ENCODE data around the gene ZNF22. TPM values are rescaled to one million over a fixed set of nuclear protein-coding genes. Genes with fewer than 3 reads are reported as not detected.

Gene ZNF22
- total RNA-seq, 1 experiment from 2014 or later = 13.5 TPM

DNA sequence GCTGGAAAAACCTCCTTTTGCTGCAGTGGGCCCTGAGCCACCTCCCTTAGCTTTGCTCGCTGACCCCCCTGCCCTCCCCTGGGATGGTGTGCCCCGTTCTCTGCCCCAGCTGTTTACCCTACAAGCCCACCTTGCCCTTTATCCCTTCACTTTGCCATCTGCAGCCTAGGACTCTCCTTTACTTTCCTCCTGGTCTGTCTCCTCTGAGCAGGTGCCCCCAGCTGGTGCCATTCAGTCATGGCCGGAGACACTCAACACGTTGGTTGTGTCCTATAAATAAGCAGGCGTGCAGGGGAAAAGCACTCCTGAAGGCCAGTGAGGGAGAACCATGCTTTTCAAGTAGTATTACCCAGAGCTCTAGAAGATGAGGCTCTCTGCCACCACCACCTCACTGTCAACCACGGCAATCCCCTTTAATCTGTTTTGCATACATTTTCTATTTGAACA lies 35.0 kb upstream of the ZNF22 start:
- no peaks in the 10 kb centered on the region for H3K36me3 ChIP-seq (ENCODE audit: control insufficient read depth in 1 of 2, insufficient read depth in 2 of 2, low read length in 2 of 2)
- H3K79me2 ChIP-seq (ENCODE audit: insufficient read depth, low read length) = no peaks in the 10 kb centered on the region
- CTCF ChIA-PET = interaction anchor here (1.5 kb wide), 1 partner anchor 33 kb away, joined by 4 read pairs; no protein-coding TSS in a partner anchor
- TF ChIP-seq ZNF274 (IDR thresholded peaks at IDR 0.05; ENCODE audit: low read depth, low read length) (no peak), ATF3 (IDR thresholded peaks at IDR 0.05) (no peak), CTCF (IDR thresholded peaks at IDR 0.05 in 2 of 3, conservative IDR thresholded peaks at IDR 0.05 in 1 of 3; ENCODE audit: borderline replicate concordance in 1 of 3, insufficient read depth in 1 of 3, low read depth in 2 of 3, low read length in 2 of 3) (no peak), FOSL1 (IDR thresholded peaks at IDR 0.05; ENCODE audit: low read depth) (no peak), SIN3A (IDR thresholded peaks at IDR 0.05; ENCODE audit: low read depth) (no peak), YY1 (IDR thresholded peaks at IDR 0.05; ENCODE audit: extremely low read depth, insufficient replicate concordance, low read depth, low read length) (no peak), SP1 (IDR thresholded peaks at IDR 0.05; ENCODE audit: low read depth) (no peak), REST (IDR thresholded peaks at IDR 0.05; ENCODE audit: low read depth) (no peak)
- TF ChIP-seq, protein P1, sequence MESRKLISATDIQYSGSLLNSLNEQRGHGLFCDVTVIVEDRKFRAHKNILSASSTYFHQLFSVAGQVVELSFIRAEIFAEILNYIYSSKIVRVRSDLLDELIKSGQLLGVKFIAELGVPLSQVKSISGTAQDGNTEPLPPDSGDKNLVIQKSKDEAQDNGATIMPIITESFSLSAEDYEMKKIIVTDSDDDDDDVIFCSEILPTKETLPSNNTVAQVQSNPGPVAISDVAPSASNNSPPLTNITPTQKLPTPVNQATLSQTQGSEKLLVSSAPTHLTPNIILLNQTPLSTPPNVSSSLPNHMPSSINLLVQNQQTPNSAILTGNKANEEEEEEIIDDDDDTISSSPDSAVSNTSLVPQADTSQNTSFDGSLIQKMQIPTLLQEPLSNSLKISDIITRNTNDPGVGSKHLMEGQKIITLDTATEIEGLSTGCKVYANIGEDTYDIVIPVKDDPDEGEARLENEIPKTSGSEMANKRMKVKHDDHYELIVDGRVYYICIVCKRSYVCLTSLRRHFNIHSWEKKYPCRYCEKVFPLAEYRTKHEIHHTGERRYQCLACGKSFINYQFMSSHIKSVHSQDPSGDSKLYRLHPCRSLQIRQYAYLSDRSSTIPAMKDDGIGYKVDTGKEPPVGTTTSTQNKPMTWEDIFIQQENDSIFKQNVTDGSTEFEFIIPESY (IDR thresholded peaks at IDR 0.05; ENCODE audit: extremely low read depth, insufficient replicate concordance, low read length) = no peak
- no peak overlapping the region for H3K27ac ChIP-seq (ENCODE audit: low read depth, low read length)
- no peak for DNase-seq (ENCODE audit: low read depth, low spot score)
- no peak for ATAC-seq
- H3K4me3 ChIP-seq (replicated peaks in 1 of 2; ENCODE audit: low read depth in 1 of 2, low read length in 2 of 2) = no peak overlapping the region
- H3K9me2 ChIP-seq (ENCODE audit: insufficient read depth) = no peaks in the 10 kb centered on the region
- no peaks in the 10 kb centered on the region for H3K27me3 ChIP-seq (ENCODE audit: insufficient read depth, low read length)
- no TSS peak for BruUV-seq (replicated peaks)
- POLR2A ChIA-PET = interaction anchor here (3.2 kb wide), 1 partner anchor 13 kb away, joined by 11 read pairs; the partner anchor contains the start of gene DEPP1
- no peak overlapping the region for H3K4me2 ChIP-seq (ENCODE audit: low read length)
- intact Hi-C loops (cut with micrococcal nuclease) = no loop called here
- RAD21 ChIA-PET (ENCODE audit: low non-redundant PET in 1 of 2, low total read pairs in 2 of 2, uncharacterized antibody in 2 of 2, unreplicated experiment in 2 of 2) = no interaction called here
- no peaks in the 10 kb centered on the region for H3K9me3 ChIP-seq (ENCODE audit: control insufficient read depth in 1 of 2, insufficient read depth in 1 of 2, low read depth in 1 of 2, low read length in 2 of 2)
- no peak overlapping the region for H2AFZ ChIP-seq (ENCODE audit: low read depth, low read length, poor library complexity, severe bottlenecking)
- H3K4me1 ChIP-seq (ENCODE audit: control insufficient read depth in 1 of 2, insufficient read depth in 2 of 2, low read length in 2 of 2) = peaks cover 0 to 9% of the 10 kb centered on the region in 2 experiments; a peak in 1 of 4 replicates
- H3K9ac ChIP-seq (ENCODE audit: low read length) = no peak overlapping the region
- H4K20me1 ChIP-seq (ENCODE audit: insufficient read depth) = no peaks in the 10 kb centered on the region
